ENCODE results near the gene SFXN3.

SFXN3 gene

DNA sequence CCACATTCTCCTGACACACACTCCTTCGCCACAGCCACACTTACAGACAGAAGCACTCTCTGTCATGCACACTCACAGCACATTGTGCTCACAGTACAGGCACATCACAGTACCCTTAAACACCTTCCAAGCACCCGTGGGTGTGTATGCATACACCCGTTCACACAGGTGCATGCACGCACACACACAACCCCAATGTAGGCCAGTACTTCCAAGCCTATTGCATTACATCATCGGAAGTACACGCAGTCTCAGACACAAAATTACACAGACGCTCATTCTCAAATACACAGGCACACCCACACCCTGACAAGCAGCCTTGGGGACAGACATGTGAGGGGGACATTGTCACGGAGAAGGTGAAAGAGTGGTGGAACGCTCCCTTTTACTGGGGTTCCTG lies 41.9 kb downstream of the SFXN3 start:
- no peak for DNase-seq (ENCODE audit: low read depth in 3 of 3)

DNA sequence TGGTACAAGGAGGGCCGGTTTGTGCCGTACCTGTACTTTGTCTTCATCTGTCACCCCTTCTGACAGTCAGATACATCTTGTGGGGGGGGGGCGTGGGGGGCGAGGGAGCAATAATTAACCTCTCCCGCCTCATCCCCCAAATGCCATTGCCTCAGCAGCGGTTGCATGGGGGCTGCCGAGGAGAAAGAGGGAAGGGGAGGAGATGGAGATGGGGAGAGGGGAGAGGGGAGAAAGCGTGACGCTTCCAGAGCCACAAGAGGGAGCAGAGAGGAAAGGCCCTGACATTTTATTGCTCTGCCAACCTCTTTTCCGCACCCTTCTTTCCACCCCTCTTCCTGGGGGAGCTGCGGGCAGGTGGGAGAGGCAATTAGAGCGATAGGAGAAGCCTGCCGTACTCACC lies 42.6 kb downstream of the SFXN3 start:
- no peak for DNase-seq (ENCODE audit: low read depth in 3 of 3)

DNA sequence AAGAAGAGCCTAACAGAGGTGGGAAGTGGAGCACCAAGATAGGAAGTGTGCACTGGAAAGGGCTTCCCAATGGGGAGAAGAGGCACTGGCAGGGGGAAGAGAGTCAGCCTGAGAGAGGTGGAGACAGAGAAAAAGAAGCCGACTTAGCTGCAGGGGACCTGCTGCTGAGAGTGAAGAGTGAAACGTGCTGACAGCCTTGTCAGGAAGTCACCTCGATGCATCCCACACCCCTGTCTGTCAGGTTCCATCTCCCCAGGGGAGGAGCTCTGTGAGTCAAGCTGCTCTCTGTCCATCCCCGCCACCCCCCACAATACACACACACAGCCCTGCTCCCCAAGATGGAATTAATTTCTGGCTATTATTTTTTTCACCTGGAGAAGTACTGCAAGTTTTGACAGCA lies 44.7 kb downstream of the SFXN3 start:
- no peak for DNase-seq (ENCODE audit: low read depth in 3 of 3)

DNA sequence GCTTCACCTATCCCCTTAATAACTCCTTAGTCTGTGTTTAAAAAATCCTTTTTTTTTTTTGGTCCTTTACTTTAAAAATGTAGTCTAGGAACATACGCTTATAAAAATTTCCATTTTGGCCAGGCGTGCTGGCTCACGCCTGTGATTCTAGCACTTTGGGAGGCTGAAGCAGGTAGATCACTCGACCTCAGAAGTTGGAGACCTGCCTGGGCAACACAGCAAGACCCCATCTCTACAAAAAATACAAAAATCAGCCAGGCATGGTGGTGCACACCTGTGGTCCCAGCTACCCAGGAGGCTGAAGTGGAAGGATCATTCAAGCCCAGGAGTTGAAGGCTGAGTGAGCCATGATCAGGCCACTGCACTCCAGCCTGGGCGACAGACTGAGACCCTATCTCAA lies 45.6 kb downstream of the SFXN3 start:
- no peak for DNase-seq (ENCODE audit: low read depth in 3 of 3)

DNA sequence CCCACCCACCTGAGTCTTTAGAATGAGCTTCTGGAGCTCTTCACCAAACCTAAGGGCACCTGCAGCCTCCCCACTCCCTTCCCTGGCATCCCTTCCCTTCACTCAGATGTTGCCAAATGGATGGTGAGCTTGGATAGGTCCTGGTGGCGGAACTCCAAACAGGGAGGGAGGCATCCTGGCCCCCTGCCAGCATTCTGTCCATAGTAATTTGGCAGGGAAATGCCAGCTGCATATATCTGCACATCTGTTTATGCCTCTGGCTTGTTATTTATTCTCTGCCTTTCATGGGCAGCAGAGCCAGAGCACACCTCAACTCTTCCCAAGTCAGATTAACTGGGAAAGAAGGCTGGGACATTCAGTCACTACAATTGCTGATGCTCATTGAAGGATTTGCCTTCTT lies 48.8 kb downstream of the SFXN3 start:
- DNase-seq (ENCODE audit: low read depth in 3 of 3), result no peak

DNA sequence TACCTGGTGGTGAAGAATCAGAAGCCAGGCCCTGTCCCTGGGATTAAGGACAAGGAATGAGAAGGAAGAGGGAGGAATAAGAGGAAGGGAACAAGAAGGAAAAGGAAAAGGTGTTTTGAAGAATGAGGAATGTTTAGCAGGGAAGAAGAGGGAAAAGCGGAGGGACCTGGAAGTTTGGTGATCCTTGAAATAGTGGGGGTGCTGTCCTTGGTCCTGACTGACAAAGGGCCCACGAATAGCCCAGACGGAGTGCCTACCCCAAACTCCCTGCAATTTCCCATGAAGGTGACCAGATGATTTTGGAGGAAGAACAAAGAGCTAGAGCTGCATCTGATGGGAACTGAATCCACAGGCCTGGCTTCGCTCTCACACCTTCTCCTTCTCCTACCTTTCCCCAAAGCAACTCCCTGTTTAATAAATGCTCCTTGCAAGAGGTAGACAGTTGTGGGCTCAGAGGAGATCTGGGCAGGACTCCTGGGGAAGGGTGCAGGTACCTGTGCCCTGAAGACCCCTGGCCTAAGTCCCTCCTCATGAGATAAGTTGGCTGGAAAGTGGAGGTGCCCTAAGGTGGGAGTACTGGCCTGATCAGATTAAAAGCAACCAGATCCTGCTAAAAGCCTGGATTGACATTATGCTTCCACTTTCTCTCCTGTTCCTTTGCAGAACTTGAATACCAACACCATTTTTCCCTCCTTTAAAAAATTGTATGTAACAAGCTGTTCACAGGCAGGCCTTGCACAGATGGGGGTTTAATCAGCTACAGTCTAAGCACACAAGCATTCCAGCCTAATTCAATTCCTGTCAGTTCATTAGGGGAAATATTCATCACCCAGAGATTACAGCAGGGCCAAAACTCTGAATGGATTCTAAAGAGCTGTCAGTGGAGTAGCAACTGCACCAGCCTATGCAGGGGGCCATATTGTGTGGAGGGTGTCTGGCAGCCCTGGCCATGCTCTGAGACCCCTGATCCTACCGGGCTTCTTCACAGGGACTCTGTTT lies 50.2 kb downstream of the SFXN3 start:
- DNase-seq (ENCODE audit: low read depth in 3 of 3), result no peak

DNA sequence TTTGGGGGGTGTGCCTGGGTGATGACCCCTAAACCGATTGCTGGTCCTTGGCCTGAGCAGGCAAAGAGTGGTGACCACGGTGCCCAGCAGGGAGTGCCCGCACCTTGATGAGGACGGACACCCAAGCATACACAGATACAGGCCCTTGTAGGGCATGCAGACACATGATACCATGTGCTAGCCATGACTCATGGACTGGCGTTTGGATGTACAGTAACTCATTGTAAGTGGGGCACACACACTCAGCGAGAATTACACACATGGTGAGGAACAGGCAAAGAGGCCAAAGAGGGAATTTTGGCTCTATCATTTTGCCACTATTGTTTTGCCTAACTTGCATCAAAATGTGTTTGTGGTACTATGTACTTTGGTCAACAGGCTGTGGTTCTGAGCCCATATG lies 54.8 kb downstream of the SFXN3 start:
- DNase-seq (ENCODE audit: low read depth in 3 of 3), result no peak

DNA sequence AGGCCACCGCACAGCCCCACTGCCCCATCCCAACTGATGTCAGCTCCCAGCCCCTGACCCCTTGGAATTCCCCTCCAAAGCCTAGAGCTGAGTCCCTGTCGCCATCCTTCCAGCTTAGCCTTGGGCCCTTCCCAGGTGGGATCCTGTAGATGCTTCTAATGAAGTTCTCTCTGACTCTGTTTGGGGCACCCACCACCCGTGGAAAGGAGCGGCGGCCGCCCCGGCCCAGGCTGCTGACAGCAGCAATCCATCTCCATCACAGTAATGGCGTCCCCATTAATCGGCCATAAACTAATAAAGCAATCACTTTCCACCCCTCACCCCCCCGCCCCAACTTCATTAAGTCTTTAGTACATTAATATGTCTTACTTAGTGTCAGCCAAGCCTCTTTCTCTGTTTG lies 56.3 kb downstream of the SFXN3 start:
- no peak for DNase-seq (ENCODE audit: low read depth in 3 of 3)

DNA sequence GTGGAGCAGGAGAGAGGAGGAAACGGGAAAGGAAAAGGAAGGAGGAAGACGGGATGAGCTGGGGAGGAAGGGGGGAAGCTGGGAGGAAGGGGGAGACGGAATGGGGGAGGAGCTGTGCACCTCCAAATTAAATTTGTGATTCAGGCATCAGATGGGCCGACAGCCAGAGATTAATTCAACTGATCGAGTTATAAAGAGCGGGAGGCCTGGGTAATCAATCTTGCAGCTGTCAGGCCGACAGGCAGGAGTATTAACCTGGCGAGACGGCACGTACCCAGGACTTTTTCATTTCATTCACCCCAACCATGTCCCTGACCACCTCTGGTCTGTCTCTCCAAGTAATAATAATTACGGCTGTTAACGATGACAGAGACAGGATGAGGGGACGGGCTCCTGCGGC lies 56.9 kb downstream of the SFXN3 start:
- no peak for DNase-seq (ENCODE audit: low read depth in 3 of 3)

DNA sequence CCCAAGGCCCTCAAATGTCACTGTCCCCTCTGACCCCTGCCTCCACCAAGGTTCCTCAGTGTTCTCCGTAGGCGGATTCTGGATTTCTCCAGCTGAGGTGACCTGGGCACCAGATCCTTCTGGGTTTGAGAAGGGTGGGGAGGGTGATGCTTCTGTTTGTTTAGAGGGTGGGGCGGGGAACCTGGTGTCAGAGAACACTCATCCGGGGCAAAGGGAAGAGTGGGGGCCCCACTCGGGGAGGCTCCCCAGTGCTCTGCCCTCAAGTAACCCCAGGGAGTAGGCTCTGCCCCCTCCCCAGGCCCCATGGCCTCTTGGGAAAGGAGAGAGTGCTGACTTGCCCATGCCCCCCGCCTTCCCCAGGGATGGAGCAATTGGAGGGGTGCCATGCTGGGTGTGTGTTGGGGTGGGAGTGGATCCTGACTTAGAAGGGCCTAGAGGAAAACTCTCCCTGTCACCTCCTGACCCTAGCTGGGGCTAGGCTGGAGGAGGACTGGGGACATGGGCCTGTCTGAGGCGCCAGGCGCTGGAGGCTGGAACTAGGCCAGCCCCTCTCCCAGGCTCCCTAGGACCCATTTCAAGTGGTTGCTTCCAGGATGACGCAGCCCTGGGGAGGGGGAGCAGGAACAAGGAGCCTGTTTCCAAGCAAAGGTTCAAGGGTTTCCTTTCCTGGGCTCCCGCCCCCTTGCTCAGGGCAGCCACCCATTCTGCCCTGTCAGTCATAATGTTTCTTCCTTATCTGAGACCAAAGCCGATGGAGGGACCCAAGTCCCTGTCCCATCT lies 58.7 kb downstream of the SFXN3 start:
- no peak for DNase-seq (ENCODE audit: low read depth in 3 of 3)

DNA sequence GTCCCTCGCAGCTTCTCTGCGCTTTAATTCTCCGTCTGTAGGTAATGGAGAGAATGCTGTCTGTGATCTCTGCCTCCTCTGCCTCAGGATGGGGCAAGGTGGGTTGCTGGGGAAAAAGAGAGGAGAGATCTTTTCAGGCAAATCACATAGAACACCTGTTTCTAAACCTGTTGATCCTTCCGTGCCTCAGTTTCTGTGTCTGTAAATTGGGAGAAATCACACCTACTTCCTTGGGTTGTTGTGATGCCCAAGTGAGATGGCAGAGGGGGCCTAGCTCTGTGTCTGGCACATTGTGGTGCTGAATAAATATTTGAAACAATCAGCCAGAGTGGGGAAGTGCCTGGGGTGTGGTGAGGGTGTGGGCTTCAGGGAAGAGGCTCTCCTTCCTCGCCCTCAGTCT lies 59.6 kb downstream of the SFXN3 start:
- no peak for DNase-seq (ENCODE audit: low read depth in 3 of 3)
